SK-N-SH (cell line): Measurements from ENCODE around the gene HNRNPH1. TPM values are rescaled to one million over a fixed set of nuclear protein-coding genes. Genes with fewer than 3 reads are reported as not detected.

Experiments
- CTCF ChIA-PET: fragments of 300-600, 350-600 bp; formaldehyde crosslinking; extraction: SDS; loops from one replicate; lab custom pipeline; 2021; lab: Yijun Ruan, JAX
- POLR2A ChIA-PET: fragments of 350-600 bp; sonication (Branson Sonifier 250); formaldehyde crosslinking; extraction: SDS; loops from one replicate; lab custom pipeline; 2020; ENCODE audit warnings: antibody characterized with exemption, inconsistent platforms; lab: Yijun Ruan, JAX
- DNase-seq: peaks from one replicate; pipeline ENCODE4 v3.0.0; 2012
- H2AFZ ChIP-seq: fragments of 200-600 bp; sonication (generic); 2 replicates; pipeline ENCODE4 v1.8.1; 2016; ENCODE audit warnings: antibody characterized with exemption, mild to moderate bottlenecking, low read depth
- H3F3A ChIP-seq: fragments of 200-600 bp; sonication (generic); replicated peaks from 2 replicates; pipeline ENCODE3; 2016; ENCODE audit warnings: antibody characterized with exemption, mild to moderate bottlenecking; ENCODE audit not compliant: insufficient read depth
- H3K27ac ChIP-seq, 2 experiments: fragments of 200-500 bp in 1 of 2; fragments of 200-600 bp in 1 of 2; sonication (Bioruptor generic) in 1 of 2; sonication (generic), shearing (Covaris generic) in 1 of 2; 2 replicates each; pipeline versions ENCODE4 v1.5.1 to v1.6.1; 2014 to 2016; ENCODE audit warnings: low read depth in 2 of 2, inconsistent platforms in 1 of 2, low read length in 1 of 2, mild to moderate bottlenecking in 1 of 2, mixed read lengths in 1 of 2
- H3K27me3 ChIP-seq: fragments of 200-600 bp; sonication (generic), shearing (Covaris generic); 2 replicates; pipeline ENCODE4 v1.6.1; 2016; ENCODE audit warnings: mixed run types; ENCODE audit not compliant: insufficient read depth
- H3K36me3 ChIP-seq, 2 experiments: fragments of 200-500 bp in 1 of 2; fragments of 200-600 bp in 1 of 2; sonication (Bioruptor generic) in 1 of 2; sonication (generic) in 1 of 2; replicated peaks in 1 of 2; 2 replicates each; pipeline versions ENCODE3 to v1.5.1; 2014 to 2016; ENCODE audit warnings: low read length in 1 of 2, mild to moderate bottlenecking in 1 of 2; ENCODE audit not compliant: insufficient read depth in 2 of 2, control insufficient read depth in 1 of 2
- H3K4me1 ChIP-seq, 2 experiments: fragments of 200-500 bp in 1 of 2; fragments of 200-600 bp in 1 of 2; sonication (Bioruptor generic) in 1 of 2; sonication (generic), shearing (Covaris generic) in 1 of 2; 2 replicates each; pipeline versions ENCODE4 v1.5.1 to v1.6.1; 2014 to 2016; ENCODE audit warnings: low read depth in 1 of 2, low read length in 1 of 2, mixed run types in 1 of 2; ENCODE audit not compliant: insufficient read depth in 2 of 2, control insufficient read depth in 1 of 2
- H3K4me2 ChIP-seq: fragments of 200-600 bp; sonication (generic), shearing (Covaris generic); 2 replicates; pipeline ENCODE4 v1.6.1; 2017; ENCODE audit warnings: mixed run types
- H3K4me3 ChIP-seq, 2 experiments: fragments of 200-500 bp in 1 of 2; fragments of 200-600 bp in 1 of 2; sonication (Bioruptor generic) in 1 of 2; sonication (generic), shearing (Covaris generic) in 1 of 2; 2 replicates each; pipeline versions ENCODE4 v1.5.1 to v1.8.1; 2014 to 2016; ENCODE audit warnings: low read depth in 2 of 2, inconsistent platforms in 1 of 2, low read length in 1 of 2, mild to moderate bottlenecking in 1 of 2, mixed read lengths in 1 of 2, moderate library complexity in 1 of 2
- H3K79me2 ChIP-seq: fragments of 200-600 bp; sonication (generic); 2 replicates; pipeline ENCODE4 v1.8.1; 2017; ENCODE audit warnings: mild to moderate bottlenecking; ENCODE audit not compliant: insufficient read depth
- H3K9ac ChIP-seq: fragments of 200-600 bp; sonication (generic); 2 replicates; pipeline ENCODE4 v1.6.1; 2017; ENCODE audit warnings: mixed run types
- H3K9me2 ChIP-seq: fragments of 200-600 bp; sonication (generic); 2 replicates; pipeline ENCODE4 v1.6.1; 2017; ENCODE audit warnings: mixed run types
- H3K9me3 ChIP-seq: fragments of 200-600 bp; sonication (generic); 2 replicates; pipeline ENCODE4 v1.6.1; 2017; ENCODE audit warnings: mixed run types, mild to moderate bottlenecking, moderate library complexity
- H4K20me1 ChIP-seq: fragments of 200-600 bp; sonication (generic); 2 replicates; pipeline ENCODE4 v1.6.1; 2017; ENCODE audit warnings: mild to moderate bottlenecking, mixed run types; ENCODE audit not compliant: insufficient read depth
- ELF1 ChIP-seq: IDR thresholded peaks from 2 replicates; pipeline ENCODE4 v1.4.0; 2012
- EP300 ChIP-seq, 2 experiments: IDR thresholded peaks; 2 replicates each; pipeline versions ENCODE4 v1.4.0 to v1.6.1; 2012; ENCODE audit warnings: borderline replicate concordance in 1 of 2, low read depth in 1 of 2, low read length in 1 of 2
- FOXJ3 ChIP-seq: sonication (generic); formaldehyde crosslinking; IDR thresholded peaks from 2 replicates; pipeline ENCODE4 v1.5.1; 2020; ENCODE audit warnings: mild to moderate bottlenecking, missing genetic modification reagents
- IRF3 ChIP-seq: fragments of 150-350 bp; IDR thresholded peaks from 2 replicates; pipeline ENCODE4 v1.6.1; 2016; ENCODE audit warnings: mild to moderate bottlenecking, low read depth, low read length
- MEF2A ChIP-seq: IDR thresholded peaks from 2 replicates; pipeline ENCODE4 v1.4.0; 2012; ENCODE audit warnings: low read depth, borderline replicate concordance
- RAD21 ChIP-seq: IDR thresholded peaks from 2 replicates; pipeline ENCODE4 v1.6.1; 2012; ENCODE audit warnings: mild to moderate bottlenecking, low read length
- REST ChIP-seq: IDR thresholded peaks from 2 replicates; pipeline ENCODE4 v1.6.1; 2012; ENCODE audit warnings: mild to moderate bottlenecking, low read depth, low read length, moderate library complexity
- RXRA ChIP-seq: IDR thresholded peaks from 2 replicates; pipeline ENCODE4 v1.4.0; 2012; ENCODE audit warnings: low read depth, mild to moderate bottlenecking, borderline replicate concordance
- SIN3A ChIP-seq: IDR thresholded peaks from 2 replicates; pipeline ENCODE4 v1.6.1; 2012; ENCODE audit warnings: low read depth, mild to moderate bottlenecking, low read length, moderate library complexity, borderline replicate concordance
- SMC3 ChIP-seq: IDR thresholded peaks from 2 replicates; pipeline ENCODE4 v1.6.1; 2012; ENCODE audit warnings: low read depth, low read length, improper control_type of control experiment
- USF2 ChIP-seq: fragments of 150-350 bp; IDR thresholded peaks from 2 replicates; pipeline ENCODE4 v1.6.1; 2017; ENCODE audit warnings: antibody characterized with exemption, low read length, low read depth, borderline replicate concordance
- WGBS: methylation state at CpG from one replicate; pipeline ENCODE4 v1.1.6; 2017; ENCODE audit warnings: low lambda C conversion rate; 5-methylcytosine and 5-hydroxymethylcytosine counted together
- polyA plus RNA-seq, 3 experiments: library from polyadenylated mRNA; depleted of rRNA; stranded (reverse); fragments of >200 nt; gene quantifications; 2 replicates each; pipeline ENCODE4 v1.2.3, GENCODE V29; 2012
- TF ChIP-seq, protein P1 (sequence below): fragments of 200-600 bp; sonication (generic); IDR thresholded peaks from 2 replicates; pipeline ENCODE4 v1.6.1; 2017; ENCODE audit warnings: antibody characterized with exemption, mild to moderate bottlenecking, moderate library complexity
- TF ChIP-seq, protein P2 (sequence below): IDR thresholded peaks from 2 replicates; pipeline ENCODE4 v1.4.0; 2012; ENCODE audit warnings: low read depth, borderline replicate concordance

The HNRNPH1 gene
- polyA plus RNA-seq, 1 of the 3 experiments (the other 2 are of a cell fraction) = 192 TPM

- TF ChIP-seq MEF2A = no peak
- no peak for TF ChIP-seq REST
- no peak for TF ChIP-seq RAD21
- no peak for TF ChIP-seq RXRA
- TF ChIP-seq SMC3 = no peak
- TF ChIP-seq, protein P1, sequence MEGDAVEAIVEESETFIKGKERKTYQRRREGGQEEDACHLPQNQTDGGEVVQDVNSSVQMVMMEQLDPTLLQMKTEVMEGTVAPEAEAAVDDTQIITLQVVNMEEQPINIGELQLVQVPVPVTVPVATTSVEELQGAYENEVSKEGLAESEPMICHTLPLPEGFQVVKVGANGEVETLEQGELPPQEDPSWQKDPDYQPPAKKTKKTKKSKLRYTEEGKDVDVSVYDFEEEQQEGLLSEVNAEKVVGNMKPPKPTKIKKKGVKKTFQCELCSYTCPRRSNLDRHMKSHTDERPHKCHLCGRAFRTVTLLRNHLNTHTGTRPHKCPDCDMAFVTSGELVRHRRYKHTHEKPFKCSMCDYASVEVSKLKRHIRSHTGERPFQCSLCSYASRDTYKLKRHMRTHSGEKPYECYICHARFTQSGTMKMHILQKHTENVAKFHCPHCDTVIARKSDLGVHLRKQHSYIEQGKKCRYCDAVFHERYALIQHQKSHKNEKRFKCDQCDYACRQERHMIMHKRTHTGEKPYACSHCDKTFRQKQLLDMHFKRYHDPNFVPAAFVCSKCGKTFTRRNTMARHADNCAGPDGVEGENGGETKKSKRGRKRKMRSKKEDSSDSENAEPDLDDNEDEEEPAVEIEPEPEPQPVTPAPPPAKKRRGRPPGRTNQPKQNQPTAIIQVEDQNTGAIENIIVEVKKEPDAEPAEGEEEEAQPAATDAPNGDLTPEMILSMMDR = no peak
- TF ChIP-seq, all 33 proteins: peak for 0
These were observed 4.4 kb downstream of the HNRNPH1 start (continued) for GRCh38 chr5:179618923-179619554.

DNA sequence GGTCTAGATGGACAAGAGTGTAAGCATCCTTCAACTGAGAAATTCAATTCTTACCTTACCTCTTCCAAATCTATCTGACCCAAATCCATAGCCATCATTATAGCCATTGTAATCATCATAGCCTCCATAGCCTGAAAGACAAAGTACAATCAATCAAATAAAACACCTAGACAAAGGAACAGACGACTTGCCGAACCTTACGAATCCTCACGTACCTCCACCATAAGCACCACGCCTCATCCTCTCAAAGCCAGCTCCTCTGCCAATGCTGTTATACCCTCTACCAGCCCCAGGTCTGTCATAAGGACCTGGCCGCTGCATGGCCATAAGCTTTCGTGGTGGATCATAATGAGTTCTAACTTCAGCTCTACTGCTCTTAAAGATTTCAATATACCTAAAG lies 5.5 kb downstream of the HNRNPH1 start:
- Histone ChIP-seq H3K4me3 (peak overlapping the region in 1 of 2 experiments; percentile 16; a peak in 1 of 4 replicates), H3K27ac (peak overlapping the region in 1 of 2 experiments; percentile 31; a peak in 1 of 4 replicates), H3K9me3 (no peaks in the 10 kb centered on the region), H3K4me2 (peak overlapping the region; percentile 3; the same call in 1 of the 2 replicates), H3K79me2 (peaks cover 99% of the 10 kb centered on the region), H3K27me3 (no peaks in the 10 kb centered on the region), H3K9me2 (no peaks in the 10 kb centered on the region), H4K20me1 (peaks cover 98% of the 10 kb centered on the region), H3F3A (peaks cover 86% of the 10 kb centered on the region), H2AFZ (no peak overlapping the region), H3K4me1 (peaks cover 13 to 28% of the 10 kb centered on the region in 2 experiments), H3K36me3 (peaks cover 94 to 97% of the 10 kb centered on the region in 2 experiments), H3K9ac (no peak overlapping the region)
- TF ChIP-seq FOXJ3 (CRISPR knock-in tag) = no peak
- no peak for TF ChIP-seq ELF1
- no peak for TF ChIP-seq USF2
- TF ChIP-seq, protein P2, sequence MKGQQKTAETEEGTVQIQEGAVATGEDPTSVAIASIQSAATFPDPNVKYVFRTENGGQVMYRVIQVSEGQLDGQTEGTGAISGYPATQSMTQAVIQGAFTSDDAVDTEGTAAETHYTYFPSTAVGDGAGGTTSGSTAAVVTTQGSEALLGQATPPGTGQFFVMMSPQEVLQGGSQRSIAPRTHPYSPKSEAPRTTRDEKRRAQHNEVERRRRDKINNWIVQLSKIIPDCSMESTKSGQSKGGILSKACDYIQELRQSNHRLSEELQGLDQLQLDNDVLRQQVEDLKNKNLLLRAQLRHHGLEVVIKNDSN = no peak
- no peak for TF ChIP-seq SMC3
- no peak for TF ChIP-seq SIN3A
- TF ChIP-seq EP300 (IDR thresholded peaks at IDR 0.05; ENCODE audit: borderline replicate concordance in 1 of 2, low read depth in 1 of 2, low read length in 1 of 2) = no peak
- no peak for TF ChIP-seq IRF3
- CTCF ChIA-PET = no interaction called here
- POLR2A ChIA-PET = interaction anchor here (1.7 kb wide), 1 partner anchor 10 kb away, joined by 6 read pairs; no protein-coding TSS in a partner anchor
- 83% methylated on average over 7 of the region's 7 CpGs for WGBS
- DNase-seq = no peak
